ENCODE measurements around the gene FXN.

DNA sequence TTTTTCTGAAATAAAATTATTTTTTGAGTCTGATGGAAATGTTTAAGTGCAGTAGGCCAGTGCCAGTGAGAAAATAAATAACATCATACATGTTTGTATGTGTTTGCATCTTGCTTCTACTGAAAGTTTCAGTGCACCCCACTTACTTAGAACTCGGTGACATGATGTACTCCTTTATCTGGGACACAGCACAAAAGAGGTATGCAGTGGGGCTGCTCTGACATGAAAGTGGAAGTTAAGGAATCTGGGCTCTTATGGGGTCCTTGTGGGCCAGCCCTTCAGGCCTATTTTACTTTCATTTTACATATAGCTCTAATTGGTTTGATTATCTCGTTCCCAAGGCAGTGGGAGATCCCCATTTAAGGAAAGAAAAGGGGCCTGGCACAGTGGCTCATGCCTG, 39.2 kb downstream of the FXN start:
- TF ChIP-seq, protein P1, sequence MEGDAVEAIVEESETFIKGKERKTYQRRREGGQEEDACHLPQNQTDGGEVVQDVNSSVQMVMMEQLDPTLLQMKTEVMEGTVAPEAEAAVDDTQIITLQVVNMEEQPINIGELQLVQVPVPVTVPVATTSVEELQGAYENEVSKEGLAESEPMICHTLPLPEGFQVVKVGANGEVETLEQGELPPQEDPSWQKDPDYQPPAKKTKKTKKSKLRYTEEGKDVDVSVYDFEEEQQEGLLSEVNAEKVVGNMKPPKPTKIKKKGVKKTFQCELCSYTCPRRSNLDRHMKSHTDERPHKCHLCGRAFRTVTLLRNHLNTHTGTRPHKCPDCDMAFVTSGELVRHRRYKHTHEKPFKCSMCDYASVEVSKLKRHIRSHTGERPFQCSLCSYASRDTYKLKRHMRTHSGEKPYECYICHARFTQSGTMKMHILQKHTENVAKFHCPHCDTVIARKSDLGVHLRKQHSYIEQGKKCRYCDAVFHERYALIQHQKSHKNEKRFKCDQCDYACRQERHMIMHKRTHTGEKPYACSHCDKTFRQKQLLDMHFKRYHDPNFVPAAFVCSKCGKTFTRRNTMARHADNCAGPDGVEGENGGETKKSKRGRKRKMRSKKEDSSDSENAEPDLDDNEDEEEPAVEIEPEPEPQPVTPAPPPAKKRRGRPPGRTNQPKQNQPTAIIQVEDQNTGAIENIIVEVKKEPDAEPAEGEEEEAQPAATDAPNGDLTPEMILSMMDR (IDR thresholded peaks at IDR 0.05): no peak
- TF ChIP-seq POLR2A (IDR thresholded peaks at IDR 0.05; ENCODE audit: low read depth) (no peak), EP300 (IDR thresholded peaks at IDR 0.05) (no peak)
